Prostate gland (tissue), 2 donors: Measurements from ENCODE around the gene PPP1R13L.

Source experiments
- CTCF ChIP-seq, 4 experiments: fragments of 200-600 bp in 2 of 4; fragments of 450-650 bp in 2 of 4; sonication (generic) in 2 of 4; IDR thresholded peaks; 1 replicate in 3 of 4; 2 replicates in 1 of 4; pipeline ENCODE4 v1.5.1; 2016 to 2019; ENCODE audit warnings: antibody characterized with exemption in 4 of 4, mild to moderate bottlenecking in 2 of 4, moderate library complexity in 2 of 4
- POLR2AphosphoS5 ChIP-seq: sonication (generic); formaldehyde crosslinking; IDR thresholded peaks from one replicate; pipeline ENCODE4 v1.6.1; 2017; ENCODE audit warnings: antibody characterized with exemption

GRCh38 chr19:45361608-45362007 lies 43.3 kb downstream of the PPP1R13L start:
- no peak for TF ChIP-seq POLR2AphosphoS5
- TF ChIP-seq CTCF (IDR thresholded peaks at IDR 0.05), result no peak
